HG03460 (cell line): ENCODE results near the gene CEMIP.

ENCODE experiments used
- ATAC-seq: cut with Tn5 transposase; IDR thresholded peaks from one replicate; pipeline ENCODE4 v1.9.1; 2021; ENCODE audit not compliant: unreplicated experiment

CEMIP gene

GRCh38 chr15:80822256-80822655, 43.1 kb downstream of the CEMIP start:
- ATAC-seq: no peak

GRCh38 chr15:80822676-80823075, 43.5 kb downstream of the CEMIP start:
- no peak for ATAC-seq

- ATAC-seq: no peak
These were observed 44.0 kb downstream of the CEMIP start for GRCh38 chr15:80823120-80823519.

GRCh38 chr15:80823995-80824394, 44.8 kb downstream of the CEMIP start:
- ATAC-seq: no peak

- ATAC-seq: no peak
These were observed 46.3 kb downstream of the CEMIP start for GRCh38 chr15:80825361-80826030.

GRCh38 chr15:80828796-80829195, 49.6 kb downstream of the CEMIP start:
- no peak for ATAC-seq

GRCh38 chr15:80830677-80831076, 51.5 kb downstream of the CEMIP start:
- no peak for ATAC-seq

GRCh38 chr15:80831192-80831591, 52.0 kb downstream of the CEMIP start:
- no peak for ATAC-seq

GRCh38 chr15:80831606-80832224, 52.5 kb downstream of the CEMIP start:
- ATAC-seq: no peak

GRCh38 chr15:80832686-80833085, 53.5 kb downstream of the CEMIP start:
- no peak for ATAC-seq

- ATAC-seq: no peak
These were observed 55.2 kb downstream of the CEMIP start for GRCh38 chr15:80834402-80834801.

- no peak for ATAC-seq
These were observed 55.7 kb downstream of the CEMIP start for GRCh38 chr15:80834906-80835305.

- ATAC-seq: no peak
These were observed 56.2 kb downstream of the CEMIP start for GRCh38 chr15:80835336-80835735.

- ATAC-seq: no peak
These were observed 57.1 kb downstream of the CEMIP start for GRCh38 chr15:80836223-80836622.

GRCh38 chr15:80837006-80837405, 57.8 kb downstream of the CEMIP start:
- ATAC-seq: no peak

GRCh38 chr15:80838012-80838411, 58.8 kb downstream of the CEMIP start:
- ATAC-seq: no peak

GRCh38 chr15:80838666-80839065, 59.5 kb downstream of the CEMIP start:
- no peak for ATAC-seq

- ATAC-seq: no peak
These were observed 60.6 kb downstream of the CEMIP start for GRCh38 chr15:80839764-80840130.

- ATAC-seq: no peak
These were observed 61.3 kb downstream of the CEMIP start for GRCh38 chr15:80840182-80841130.

- ATAC-seq: no peak
These were observed 62.4 kb downstream of the CEMIP start for GRCh38 chr15:80841541-80841940.

GRCh38 chr15:80844011-80844732, 65.0 kb downstream of the CEMIP start:
- ATAC-seq: no peak
